HG03439 (cell line): ENCODE data around the gene MAGI2.

ENCODE experiments used
- ATAC-seq: cut with Tn5 transposase; IDR thresholded peaks from one replicate; pipeline ENCODE4 v1.9.1; 2021; ENCODE audit warnings: mild to moderate bottlenecking, moderate library complexity; ENCODE audit not compliant: unreplicated experiment

MAGI2 gene

DNA sequence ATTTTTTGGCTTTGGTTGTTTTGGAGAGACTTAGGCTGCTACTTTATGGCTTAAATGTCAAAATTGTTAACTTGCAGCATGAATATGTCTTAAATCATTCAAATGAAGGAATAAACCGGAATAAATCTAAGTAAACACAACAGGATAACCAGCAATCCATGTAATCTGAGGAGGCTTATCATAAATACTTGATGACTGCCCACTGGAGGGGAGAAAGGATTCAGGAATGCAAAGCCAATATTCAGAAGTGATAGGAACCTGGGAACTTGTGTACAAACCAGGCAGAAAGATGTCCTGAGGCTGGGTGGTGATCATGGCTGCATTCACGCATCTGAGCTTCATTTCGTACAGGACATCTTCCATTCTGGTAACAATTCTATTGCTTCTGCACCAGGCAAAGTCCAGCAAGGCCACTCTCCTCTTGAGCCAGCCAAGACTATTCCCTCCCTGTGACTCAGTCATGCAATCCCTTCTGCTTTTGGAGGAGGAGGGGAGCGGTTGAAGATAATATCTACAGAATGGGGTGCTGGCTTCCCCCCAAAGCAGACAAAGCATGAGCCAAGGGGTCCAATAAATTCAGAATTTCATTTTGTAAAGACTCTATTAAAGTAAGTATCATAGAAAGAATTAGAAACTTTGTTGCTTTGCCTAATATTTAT is 1280.4 kb downstream of the MAGI2 start:
- no peak for ATAC-seq

DNA sequence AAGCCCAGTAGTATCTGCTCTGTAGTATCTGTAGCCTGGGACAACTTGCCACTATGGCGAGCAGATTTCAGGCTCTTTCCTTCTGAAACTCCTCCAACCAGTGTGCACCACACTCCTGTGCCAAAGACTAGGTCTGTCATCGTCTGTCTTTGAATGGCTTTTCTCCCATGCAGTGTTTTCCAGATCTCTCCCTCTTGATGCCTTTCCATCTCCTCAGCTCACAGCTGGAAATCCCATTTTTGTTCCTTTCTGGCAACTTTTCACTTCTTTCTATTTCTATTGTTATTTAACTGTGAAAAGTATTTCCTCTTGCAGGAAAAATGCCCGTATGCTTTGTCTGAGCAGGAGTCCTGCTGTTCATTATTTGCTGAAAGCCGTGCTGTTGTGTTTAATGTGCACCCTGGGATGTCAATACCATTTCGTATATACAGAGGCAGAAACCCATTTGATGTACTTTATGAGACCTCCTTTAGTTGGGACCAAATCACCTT is 1281.2 kb downstream of the MAGI2 start:
- no peak for ATAC-seq

DNA sequence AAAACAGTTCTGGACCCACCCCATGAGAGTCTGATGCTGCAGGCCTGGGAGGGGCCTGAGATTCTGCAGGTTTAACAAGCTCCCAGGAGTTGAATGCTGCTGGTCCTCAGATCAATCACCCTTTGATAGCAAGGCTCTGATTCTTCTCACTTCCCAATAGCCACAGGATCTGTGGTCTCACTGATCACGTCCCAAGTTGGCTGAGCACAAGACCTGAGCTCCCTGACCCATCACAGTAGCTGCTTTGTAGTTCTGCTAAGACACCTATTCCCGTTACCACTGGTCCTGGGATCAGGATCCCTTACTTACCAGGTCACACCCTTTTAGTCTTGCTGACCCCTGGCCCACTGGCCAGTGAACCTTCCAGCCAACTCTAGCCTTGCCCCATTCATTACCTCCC is 1282.1 kb downstream of the MAGI2 start:
- ATAC-seq = no peak

DNA sequence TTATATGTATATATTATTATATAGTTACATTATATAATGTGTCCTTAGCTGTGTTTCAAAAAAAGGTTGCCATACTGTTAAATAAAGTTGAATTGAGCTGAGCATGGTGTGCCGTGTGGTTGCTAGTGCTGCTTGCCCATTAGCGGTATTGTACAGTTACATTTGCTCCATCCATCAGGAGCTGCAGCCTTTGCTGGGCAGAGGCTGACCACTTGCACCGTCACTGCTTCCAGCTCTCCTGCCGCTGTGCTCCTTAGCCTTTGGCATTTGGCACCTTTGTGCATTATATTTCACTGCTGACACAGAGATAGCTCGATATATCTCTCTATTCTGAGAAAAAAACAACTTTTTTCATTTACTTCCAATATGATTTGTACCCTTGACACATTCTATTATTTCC is 1282.7 kb downstream of the MAGI2 start:
- ATAC-seq = no peak

DNA sequence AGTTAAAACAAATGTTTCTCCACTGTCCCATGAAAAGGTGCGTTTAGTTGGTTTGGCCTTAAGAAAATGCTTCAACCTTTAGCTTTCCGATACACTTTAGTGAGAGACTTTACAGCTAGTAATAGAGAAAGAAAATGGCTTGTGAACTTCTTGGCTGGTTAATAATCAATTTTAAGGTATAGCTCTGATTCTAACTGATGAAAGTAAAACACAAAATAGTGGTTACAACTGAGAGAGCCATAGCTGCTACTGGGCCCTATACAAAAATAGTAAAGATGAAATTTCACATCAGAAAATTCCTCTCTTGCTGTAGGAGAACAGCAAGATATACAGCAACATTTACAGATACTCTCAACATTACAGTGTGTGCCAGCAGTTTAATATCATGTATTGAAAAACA is 1283.5 kb downstream of the MAGI2 start:
- ATAC-seq = no peak

DNA sequence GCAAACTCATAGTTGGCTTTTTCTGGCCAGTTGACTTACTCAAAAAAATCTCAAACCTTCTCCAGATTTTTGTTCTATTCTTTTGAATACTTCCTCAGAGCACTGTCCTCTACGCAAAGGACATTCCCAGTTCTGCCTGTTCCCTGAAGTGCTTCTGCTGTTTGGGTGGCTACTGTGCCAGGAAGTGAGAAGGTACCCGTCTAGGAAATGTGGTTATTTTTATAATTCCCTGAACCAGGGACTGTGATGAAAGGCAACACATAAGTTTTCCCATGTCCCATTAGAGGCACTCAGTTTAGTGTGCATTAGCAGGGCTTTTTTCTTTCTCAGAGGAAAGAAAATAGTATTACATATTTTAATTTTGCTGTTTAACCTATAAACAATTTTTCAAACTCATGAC is 1284.6 kb downstream of the MAGI2 start:
- ATAC-seq = no peak

DNA sequence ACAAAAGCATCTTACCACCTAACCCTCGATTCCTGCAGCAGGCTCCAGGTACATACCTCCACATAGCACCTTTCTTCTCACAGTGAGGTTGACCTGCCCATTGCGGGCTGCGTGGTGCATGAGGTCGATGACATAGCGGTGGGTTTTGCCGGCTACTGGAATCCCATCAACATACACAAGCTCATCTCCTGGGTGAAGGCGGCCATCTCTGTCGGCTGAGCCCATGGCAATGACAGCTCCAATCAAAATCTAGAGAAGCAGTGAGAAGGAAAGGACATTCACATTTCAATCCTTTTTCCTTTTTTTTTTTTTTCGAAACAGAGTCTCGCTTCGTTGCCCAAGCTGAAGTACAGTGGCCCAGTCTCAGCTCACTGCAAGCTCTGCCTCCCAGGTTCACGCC is 1285.6 kb downstream of the MAGI2 start:
- ATAC-seq = no peak

DNA sequence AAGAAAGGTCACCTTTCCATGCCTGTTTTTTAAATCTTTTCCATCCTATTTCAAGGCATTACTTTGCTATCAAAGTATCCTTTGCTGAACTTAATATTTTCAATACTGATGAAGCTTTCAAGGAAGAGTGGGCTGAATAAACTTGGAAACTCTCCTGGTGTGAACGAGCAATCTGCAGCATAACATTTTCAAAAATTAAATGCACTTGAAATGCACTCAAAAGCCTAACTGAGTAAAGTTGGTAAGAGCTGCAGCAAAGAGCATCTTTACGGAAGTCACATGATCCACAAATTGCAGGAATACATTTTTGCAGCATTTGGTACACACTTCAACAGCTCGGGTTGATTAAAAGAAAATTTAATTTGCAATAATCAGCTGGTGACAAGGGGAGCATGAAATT is 1287.6 kb downstream of the MAGI2 start:
- ATAC-seq = no peak

DNA sequence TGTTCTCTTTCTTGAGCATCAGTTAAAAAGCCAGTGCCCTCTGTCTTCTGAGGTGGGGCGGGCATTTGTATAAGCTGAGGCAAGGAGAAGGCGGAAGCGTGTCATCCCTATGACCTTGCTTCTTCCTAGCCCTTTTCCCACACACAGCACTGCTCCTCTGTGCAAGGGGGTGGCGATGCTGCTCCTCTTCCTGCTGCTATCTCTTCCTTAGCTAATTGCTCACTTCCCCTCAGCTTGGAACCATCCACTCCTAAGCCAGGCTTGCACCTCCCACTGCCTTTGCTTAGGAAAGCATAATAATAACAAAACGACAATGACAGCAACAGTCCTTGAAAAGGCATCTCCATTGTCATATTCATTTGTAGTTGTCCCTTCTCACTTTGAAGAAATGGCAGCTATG is 1288.0 kb downstream of the MAGI2 start:
- no peak for ATAC-seq

DNA sequence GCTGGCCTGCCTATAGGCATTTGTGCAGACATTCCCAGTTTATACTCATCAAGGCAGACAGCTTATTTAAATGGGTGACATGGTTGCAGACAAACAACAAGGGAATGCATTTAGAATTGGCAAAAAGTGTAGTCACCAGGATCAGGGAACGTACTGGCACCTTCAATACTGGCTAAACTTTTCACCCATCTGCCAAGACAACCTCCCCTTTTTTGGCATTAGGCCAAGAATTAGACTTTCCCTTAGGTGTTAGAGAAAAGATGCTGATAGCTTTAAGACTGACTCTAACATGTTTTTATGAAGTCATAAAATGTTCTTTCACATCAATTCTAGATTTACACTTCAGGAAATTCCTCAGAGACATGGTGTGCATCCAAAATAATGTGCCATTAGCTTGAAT is 1289.0 kb downstream of the MAGI2 start:
- ATAC-seq = no peak

DNA sequence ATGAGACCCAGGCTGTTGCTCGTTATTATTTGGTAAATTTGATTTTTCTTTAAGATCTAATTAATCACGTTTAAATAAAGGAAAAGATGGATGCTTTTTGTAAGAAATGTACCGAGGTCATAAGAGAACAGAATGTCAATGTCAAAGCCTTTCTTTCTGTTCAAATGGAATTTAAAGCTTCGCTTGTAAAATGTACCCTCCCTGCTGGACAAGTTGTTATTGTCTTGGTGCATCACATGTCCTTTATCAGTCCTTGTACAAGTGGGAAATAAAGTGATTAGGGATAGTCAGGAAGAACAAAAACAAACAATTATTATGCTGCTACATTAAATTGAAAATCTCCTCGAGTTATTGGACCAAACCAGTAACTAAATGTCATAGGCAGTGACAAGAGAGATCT is 1291.7 kb downstream of the MAGI2 start:
- ATAC-seq = no peak

DNA sequence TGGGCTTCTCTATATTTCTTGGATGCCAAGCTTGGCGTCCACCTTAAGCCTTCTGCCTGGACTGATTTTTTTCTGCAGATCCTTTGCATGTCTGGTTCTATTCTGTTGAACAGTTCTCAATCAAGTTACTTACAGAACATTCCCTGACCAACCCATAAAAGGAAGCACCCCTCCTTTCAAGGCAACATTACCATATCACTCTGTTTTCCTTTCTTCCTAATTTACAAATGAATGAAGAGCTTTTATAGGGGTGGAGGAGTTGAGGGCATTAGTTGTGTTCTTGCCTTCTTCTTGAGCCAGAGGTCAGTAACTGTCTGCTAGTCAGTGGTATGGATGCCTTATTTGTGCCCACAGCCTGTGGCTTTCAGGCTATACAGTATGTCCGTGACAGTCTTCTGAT is 1293.9 kb downstream of the MAGI2 start:
- ATAC-seq = no peak

DNA sequence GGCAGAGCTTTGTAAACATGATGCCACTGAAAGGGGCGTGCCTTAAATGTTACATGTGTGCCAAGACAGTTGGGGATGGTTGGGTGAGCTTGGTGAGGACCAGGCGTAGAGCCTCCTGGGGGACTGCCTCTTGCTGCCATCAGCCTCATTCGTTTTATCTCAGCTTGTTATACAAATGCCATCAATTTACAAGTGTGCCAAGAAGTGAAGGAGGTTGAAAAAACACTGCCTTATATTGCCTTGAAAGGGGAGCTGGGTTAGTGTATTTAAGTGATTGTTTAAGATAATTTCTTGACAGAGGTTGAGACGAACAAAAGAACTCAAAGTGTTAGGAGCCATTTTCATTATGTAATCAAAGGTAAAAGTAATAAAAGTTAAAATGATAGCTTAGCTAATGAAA is 1300.2 kb downstream of the MAGI2 start:
- ATAC-seq = no peak

DNA sequence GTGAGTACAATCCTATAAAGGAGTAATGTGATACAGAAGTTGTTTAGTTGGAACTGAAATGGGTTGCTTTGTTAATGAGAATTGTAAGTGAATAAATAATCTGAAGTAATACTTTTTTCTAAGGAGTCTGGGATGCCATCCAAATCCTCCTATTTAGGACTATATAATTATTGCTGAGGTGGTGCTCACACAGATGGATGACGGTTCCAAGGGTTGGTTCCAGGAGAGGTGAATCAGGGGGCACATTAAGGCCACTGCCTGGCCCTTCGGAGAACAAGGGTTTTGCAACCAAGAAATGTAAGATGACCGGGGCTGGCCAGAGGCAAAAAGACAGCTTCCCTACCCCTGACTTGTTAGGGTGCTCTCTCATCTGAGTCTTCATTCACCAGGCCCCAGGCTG is 1302.2 kb downstream of the MAGI2 start:
- ATAC-seq = no peak

DNA sequence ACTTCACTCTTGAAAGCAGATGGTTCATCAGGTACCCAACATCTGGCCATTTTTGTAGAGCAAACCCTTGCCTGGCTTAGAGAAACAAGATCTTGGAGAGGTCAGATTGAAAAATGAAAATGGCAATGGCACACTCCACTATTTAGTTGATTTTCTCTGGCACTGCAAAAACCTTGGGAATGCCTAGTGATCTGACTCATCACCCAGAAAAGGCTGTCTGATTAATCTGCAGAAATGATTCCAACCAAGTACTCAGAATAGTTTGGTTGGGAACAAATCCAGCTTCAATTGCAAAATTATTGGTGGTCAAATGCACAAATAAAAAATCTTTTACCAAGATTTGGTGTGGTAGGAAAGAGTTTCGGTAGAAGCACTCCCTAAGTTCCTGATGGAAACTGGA is 1303.7 kb downstream of the MAGI2 start:
- no peak for ATAC-seq

DNA sequence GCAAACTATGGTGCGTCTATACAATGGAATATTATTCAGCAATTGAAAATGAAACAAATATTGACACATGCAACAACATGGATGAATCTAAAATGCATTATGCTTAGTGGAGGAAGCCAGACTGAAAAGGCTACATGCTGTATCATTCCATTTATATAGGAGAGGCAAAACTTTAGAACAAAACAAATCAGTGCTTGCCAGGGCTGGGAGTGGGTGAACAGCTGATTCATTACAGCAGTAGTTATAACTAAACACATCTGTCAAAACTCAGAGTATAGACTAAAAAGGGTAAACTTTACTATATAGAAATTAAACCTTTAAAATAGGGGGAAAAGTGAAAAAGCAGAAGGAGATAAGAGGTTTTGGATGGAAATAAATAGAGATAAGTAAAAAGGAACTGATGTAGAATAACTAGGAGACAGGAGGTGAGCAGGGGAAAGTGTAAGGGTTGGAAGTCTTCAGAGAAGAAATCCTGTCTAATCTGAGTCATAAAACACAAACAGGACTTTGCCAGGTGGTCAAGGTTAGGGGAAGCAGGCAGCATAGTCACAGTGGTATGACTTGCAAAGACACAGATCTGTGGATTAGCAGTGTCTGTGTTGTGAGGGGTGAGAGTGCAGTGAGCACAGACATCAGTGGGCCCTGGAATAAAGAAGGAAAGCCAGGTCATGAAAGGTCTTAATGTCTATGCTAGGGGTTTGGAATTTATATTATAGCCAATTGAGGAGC is 1305.1 kb downstream of the MAGI2 start:
- no peak for ATAC-seq

DNA sequence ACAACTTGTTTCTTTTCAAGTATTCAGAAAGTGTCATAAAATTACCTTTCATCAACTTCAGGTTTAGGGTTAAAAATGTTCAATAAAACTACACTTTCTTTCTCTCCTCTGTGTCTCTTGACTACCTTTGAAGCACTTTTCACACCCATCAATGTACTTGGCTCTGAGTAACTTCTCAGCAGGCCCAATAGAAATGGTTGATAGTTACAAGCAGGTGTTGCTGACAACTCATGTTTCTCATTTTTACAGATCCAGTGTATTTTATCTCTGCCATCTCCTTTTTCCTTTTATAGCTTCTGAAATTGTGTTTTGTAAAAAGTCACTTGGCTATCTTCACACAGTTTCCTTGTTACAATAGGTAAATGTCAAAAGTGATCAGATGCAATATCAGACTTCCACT is 1306.9 kb downstream of the MAGI2 start:
- ATAC-seq = no peak

DNA sequence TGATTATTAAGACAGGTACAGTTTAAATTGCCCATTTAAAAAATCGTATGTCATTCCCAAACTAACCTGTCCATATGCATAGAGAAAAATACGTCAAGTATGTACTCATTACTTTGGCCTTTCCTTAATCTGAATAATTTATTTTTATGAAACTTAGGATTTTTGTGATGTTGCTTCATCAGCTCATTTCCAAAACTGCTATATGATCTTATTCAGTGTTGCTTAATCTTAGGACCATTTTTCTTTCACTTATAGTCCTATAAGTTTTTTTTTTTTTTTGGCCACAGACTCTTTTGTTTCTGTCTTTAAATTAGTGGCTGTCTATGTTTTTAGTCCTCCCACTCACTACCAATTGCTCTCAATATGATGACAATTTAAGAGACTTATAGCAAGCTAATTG is 1309.8 kb downstream of the MAGI2 start:
- ATAC-seq = no peak

DNA sequence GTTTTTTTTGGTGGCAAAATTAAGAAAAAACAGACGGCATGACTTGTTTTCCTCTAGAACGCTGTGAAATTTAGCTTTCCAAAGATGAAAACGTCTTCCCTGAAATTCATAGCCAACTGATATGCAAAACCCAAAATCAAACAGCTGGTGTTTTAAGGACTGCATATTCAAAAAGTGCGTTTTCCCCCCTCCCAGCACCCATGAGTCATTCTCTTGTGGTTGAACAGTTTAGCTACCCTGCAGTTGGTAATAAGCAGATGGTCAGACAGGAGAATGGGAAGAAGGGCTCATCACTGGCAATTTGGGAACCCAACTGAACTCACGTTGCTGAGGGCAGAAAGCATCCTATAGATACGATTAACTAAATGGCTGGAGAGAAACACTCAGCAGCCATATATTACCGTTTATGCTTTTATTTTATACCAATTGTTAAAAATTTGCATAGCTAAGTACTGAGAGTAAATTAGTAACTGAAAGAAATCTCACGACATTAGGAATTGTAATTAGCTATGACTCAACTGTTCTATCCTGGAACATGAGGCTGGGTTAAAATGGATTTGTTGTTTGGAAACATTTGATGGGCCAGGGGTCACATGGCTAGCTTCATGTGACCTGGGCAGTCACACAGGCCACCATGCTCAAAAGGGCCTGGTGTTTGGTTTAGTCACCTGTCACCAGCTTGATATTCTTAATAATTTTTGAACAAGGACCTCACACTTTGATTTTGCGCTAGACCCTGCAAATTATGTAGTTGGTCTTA is 1311.8 kb downstream of the MAGI2 start:
- no peak for ATAC-seq

DNA sequence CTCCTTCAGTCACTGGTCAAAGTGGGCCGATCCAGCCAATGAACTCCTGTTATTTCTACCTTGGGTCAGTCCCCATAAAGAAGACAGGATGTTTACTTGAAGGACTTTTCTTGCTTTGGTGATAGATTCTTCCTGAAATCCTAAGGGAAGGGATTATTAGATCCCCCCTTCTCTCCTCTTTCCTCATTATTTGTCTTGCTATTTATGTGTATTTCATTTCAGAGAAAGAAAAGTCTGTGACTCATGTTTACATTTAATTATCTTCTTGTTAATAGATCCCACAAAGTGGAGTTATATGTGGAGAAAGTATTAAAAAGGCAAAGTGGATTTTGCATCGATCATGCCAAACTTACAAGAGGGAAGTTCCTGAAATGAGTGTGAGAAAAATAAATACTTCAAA is 1313.4 kb downstream of the MAGI2 start:
- no peak for ATAC-seq

DNA sequence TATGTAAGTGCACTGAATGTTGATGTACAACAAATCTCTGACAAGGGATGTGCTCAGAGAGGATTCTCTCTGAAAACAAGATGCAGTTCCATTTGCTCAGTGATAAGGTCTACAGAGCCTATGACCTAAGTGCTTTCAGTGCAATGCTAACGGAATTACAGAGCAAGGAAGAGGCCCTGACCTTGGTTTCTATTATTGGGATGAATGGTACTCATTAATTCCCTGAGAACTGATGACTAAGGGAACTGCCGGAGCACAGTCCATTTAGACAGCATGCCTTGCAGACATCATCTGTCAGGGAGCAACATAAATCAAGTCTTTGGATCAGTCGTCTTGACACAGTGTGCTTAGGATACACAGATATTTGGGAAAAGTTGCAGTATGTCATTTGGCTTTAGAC is 1314.1 kb downstream of the MAGI2 start:
- ATAC-seq = no peak

DNA sequence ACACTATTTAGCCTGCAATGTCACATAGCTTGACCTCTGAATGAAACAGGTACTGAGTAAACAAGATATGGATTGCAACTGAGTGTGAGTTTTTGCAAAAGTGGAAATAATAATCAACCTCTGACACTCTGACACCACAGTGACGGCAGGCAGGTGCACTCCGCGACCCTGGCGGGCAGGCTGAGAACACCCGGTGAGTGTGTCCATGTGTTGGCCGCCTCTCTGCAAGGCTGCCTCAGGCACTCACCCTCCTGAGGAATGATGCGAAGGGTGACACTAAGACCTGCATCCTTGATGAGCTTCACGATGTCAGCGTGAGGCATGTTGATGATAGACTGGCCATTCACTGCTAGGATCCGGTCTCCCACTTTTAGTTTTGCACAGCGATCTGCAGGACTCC is 1318.7 kb downstream of the MAGI2 start:
- no peak for ATAC-seq
